Stomach smooth muscle (tissue), 2 donors: ENCODE results near the gene AP5Z1.
A peak's percentile ranks its signal among the peaks of the same experiment; 100 is the strongest.

Experiments
- H3K27ac ChIP-seq: one replicate; pipeline ENCODE4 v1.7.0; 2013; ENCODE audit warnings: mild to moderate bottlenecking, low read length, inconsistent platforms
- H3K27me3 ChIP-seq, 2 donors: one replicate each; pipeline ENCODE4 v1.7.0; 2013; ENCODE audit warnings: low read length in 2 of 2; ENCODE audit not compliant: insufficient read depth in 2 of 2, control insufficient read depth in 1 of 2
- H3K36me3 ChIP-seq, 2 donors: one replicate each; pipeline ENCODE4 v1.7.0; 2013; ENCODE audit warnings: low read length in 2 of 2; ENCODE audit not compliant: control insufficient read depth in 2 of 2, insufficient read depth in 2 of 2
- H3K4me1 ChIP-seq: one replicate; pipeline ENCODE4 v1.7.0; 2013; ENCODE audit warnings: low read length; ENCODE audit not compliant: control insufficient read depth, insufficient read depth
- H3K4me3 ChIP-seq, 2 donors: one replicate each; pipeline ENCODE4 v1.7.0; 2013; ENCODE audit warnings: low read length in 2 of 2
- H3K9ac ChIP-seq, 2 donors: one replicate each; pipeline ENCODE4 v1.7.0; 2013; ENCODE audit warnings: low read length in 2 of 2, mild to moderate bottlenecking in 1 of 2
- H3K9me3 ChIP-seq, 2 donors: one replicate each; pipeline ENCODE4 v1.7.0; 2013; ENCODE audit warnings: low read length in 2 of 2; ENCODE audit not compliant: control insufficient read depth in 2 of 2
- donor health status: healthy.
- donor health status: Pancreatic carcinoma.

Gene AP5Z1

GRCh38 chr7:4775250-4775847 is at the start of gene AP5Z1:
Gene AP5Z1, plus strand, starts transcription at chr7:4775623. Its CDS starts 93 bp downstream, at chr7:4775716.
- Histone ChIP-seq H3K27me3 (no peaks in the 10 kb centered on the region), H3K9me3 (no peaks in the 10 kb centered on the region), H3K4me1 (peaks cover 47% of the 10 kb centered on the region), H3K36me3 (peaks cover 4 to 10% of the 10 kb centered on the region in 2 donors), H3K4me3 (peak within 1 kb of the TSS; percentile 69 to 97), H3K9ac (peak within 1 kb of the TSS; percentile 81 to 94), H3K27ac (peak within 1 kb of the TSS; percentile 90)

- Histone ChIP-seq H3K27me3 (no peaks in the 10 kb centered on the region), H3K9ac (peak overlapping the region; percentile 71 to 90), H3K4me1 (peaks cover 74% of the 10 kb centered on the region), H3K9me3 (no peaks in the 10 kb centered on the region), H3K27ac (peak overlapping the region; percentile 98), H3K36me3 (peaks cover 2 to 6% of the 10 kb centered on the region in 2 donors), H3K4me3 (peak overlapping the region; percentile 45 to 78)
These were observed 49.5 kb upstream of the AP5Z1 start for GRCh38 chr7:4725850-4726450.

GRCh38 chr7:4726566-4726965 is 48.9 kb upstream of the AP5Z1 start:
- H3K36me3 ChIP-seq = peaks cover 2 to 6% of the 10 kb centered on the region in 2 donors
- peak overlapping the region in 1 of 2 donors; percentile 71 for H3K9ac ChIP-seq
- peak overlapping the region in 1 of 2 donors; percentile 78 for H3K4me3 ChIP-seq
- no peaks in the 10 kb centered on the region for H3K9me3 ChIP-seq
- H3K27ac ChIP-seq = peak overlapping the region; percentile 98
- H3K4me1 ChIP-seq = peaks cover 72% of the 10 kb centered on the region
- no peaks in the 10 kb centered on the region for H3K27me3 ChIP-seq

- Histone ChIP-seq H3K9ac (peak overlapping the region in 1 of 2 donors; percentile 29), H3K4me1 (peaks cover 67% of the 10 kb centered on the region), H3K36me3 (peaks cover 0 to 3% of the 10 kb centered on the region in 2 donors), H3K9me3 (no peaks in the 10 kb centered on the region), H3K4me3 (no peak overlapping the region), H3K27me3 (no peaks in the 10 kb centered on the region), H3K27ac (peak overlapping the region; percentile 70)
These were observed 47.3 kb upstream of the AP5Z1 start for GRCh38 chr7:4727914-4728705.

- Histone ChIP-seq H3K9me3 (no peaks in the 10 kb centered on the region), H3K9ac (no peak overlapping the region), H3K36me3 (peaks cover 5 to 6% of the 10 kb centered on the region in 2 donors), H3K27me3 (no peaks in the 10 kb centered on the region), H3K27ac (peak overlapping the region; percentile 70), H3K4me1 (peaks cover 55% of the 10 kb centered on the region), H3K4me3 (no peak overlapping the region)
These were observed 46.2 kb upstream of the AP5Z1 start for GRCh38 chr7:4729266-4729665.

GRCh38 chr7:4730276-4730675 is 45.1 kb upstream of the AP5Z1 start:
- Histone ChIP-seq H3K4me1 (peaks cover 45% of the 10 kb centered on the region), H3K36me3 (peaks cover 5 to 6% of the 10 kb centered on the region in 2 donors)

GRCh38 chr7:4730971-4731370 is 44.5 kb upstream of the AP5Z1 start:
- peaks cover 5 to 7% of the 10 kb centered on the region in 2 donors for H3K36me3 ChIP-seq
- no peak overlapping the region for H3K27ac ChIP-seq

More at GRCh38 chr7:4730276-4730675, 45.1 kb upstream of the AP5Z1 start:
- peak overlapping the region in 1 of 2 donors; percentile 22 for H3K4me3 ChIP-seq
- no peaks in the 10 kb centered on the region for H3K9me3 ChIP-seq
- H3K27me3 ChIP-seq = no peaks in the 10 kb centered on the region
- peak overlapping the region; percentile 60 for H3K27ac ChIP-seq
- H3K9ac ChIP-seq = no peak overlapping the region

GRCh38 chr7:4731803-4732202 is 43.6 kb upstream of the AP5Z1 start:
- H3K27me3 ChIP-seq = no peaks in the 10 kb centered on the region
- peaks cover 31% of the 10 kb centered on the region for H3K4me1 ChIP-seq
- no peak overlapping the region for H3K27ac ChIP-seq
- H3K9me3 ChIP-seq = no peaks in the 10 kb centered on the region
- no peak overlapping the region for H3K4me3 ChIP-seq
- no peak overlapping the region for H3K9ac ChIP-seq
- H3K36me3 ChIP-seq = peaks cover 5 to 7% of the 10 kb centered on the region in 2 donors

More at GRCh38 chr7:4730971-4731370, 44.5 kb upstream of the AP5Z1 start:
- H3K9me3 ChIP-seq = no peaks in the 10 kb centered on the region
- H3K27me3 ChIP-seq = no peaks in the 10 kb centered on the region
- peaks cover 39% of the 10 kb centered on the region for H3K4me1 ChIP-seq
- H3K4me3 ChIP-seq = no peak overlapping the region
- no peak overlapping the region for H3K9ac ChIP-seq

- H3K4me3 ChIP-seq = no peak overlapping the region
- no peaks in the 10 kb centered on the region for H3K27me3 ChIP-seq
- no peak overlapping the region for H3K9ac ChIP-seq
- H3K4me1 ChIP-seq = peaks cover 28% of the 10 kb centered on the region
- no peaks in the 10 kb centered on the region for H3K9me3 ChIP-seq
- no peak overlapping the region for H3K27ac ChIP-seq
- H3K36me3 ChIP-seq = peaks cover 5 to 10% of the 10 kb centered on the region in 2 donors
These were observed 41.4 kb upstream of the AP5Z1 start for GRCh38 chr7:4733936-4734528.

GRCh38 chr7:4734587-4735345 is 40.7 kb upstream of the AP5Z1 start:
- H3K27me3 ChIP-seq = no peaks in the 10 kb centered on the region
- H3K4me1 ChIP-seq = peaks cover 29% of the 10 kb centered on the region
- no peak overlapping the region for H3K9ac ChIP-seq
- no peaks in the 10 kb centered on the region for H3K9me3 ChIP-seq
- H3K27ac ChIP-seq = no peak overlapping the region
- H3K4me3 ChIP-seq = no peak overlapping the region
- H3K36me3 ChIP-seq = peaks cover 5 to 10% of the 10 kb centered on the region in 2 donors
